CD4-positive, alpha-beta T cell treated with Interleukin-1 beta for 1 hour (primary cell): ENCODE data around the gene GDPD5.
A peak's percentile ranks its signal among the peaks of the same experiment; 100 is the strongest.
"Not testable (repeated sequence)": the region's sequence is repeated elsewhere in the genome, so short reads cannot be mapped to it uniquely, and the experiment has no call there.

Experiments
- DNase-seq, 2 donors: peaks; one replicate each; pipeline ENCODE4 v3.0.0-alpha.2; 2020 to 2022

Gene GDPD5

GRCh38 chr11:75424396-75424795, 101.3 kb downstream of the GDPD5 start:
- no peak for DNase-seq

GRCh38 chr11:75423721-75424120, 102.0 kb downstream of the GDPD5 start:
- no peak for DNase-seq

GRCh38 chr11:75422248-75423231, 103.2 kb downstream of the GDPD5 start:
- DNase-seq, result no peak

GRCh38 chr11:75421902-75422247, 103.9 kb downstream of the GDPD5 start:
- DNase-seq, result no peak

- DNase-seq, result no peak
Measured at GRCh38 chr11:75421035-75421602, 104.6 kb downstream of the GDPD5 start.

GRCh38 chr11:75420224-75421034, 105.3 kb downstream of the GDPD5 start:
- DNase-seq, result no peak

- no peak for DNase-seq
Measured at GRCh38 chr11:75413864-75414263, 111.9 kb downstream of the GDPD5 start.

GRCh38 chr11:75413146-75413545, 112.6 kb downstream of the GDPD5 start:
- DNase-seq, result not testable (repeated sequence)

GRCh38 chr11:75409971-75410370, 115.8 kb downstream of the GDPD5 start:
- not testable (repeated sequence) for DNase-seq

- DNase-seq, result no peak
Measured at GRCh38 chr11:75408957-75409219, 116.9 kb downstream of the GDPD5 start.

- DNase-seq, result no peak
Measured at GRCh38 chr11:75406338-75406777, 119.4 kb downstream of the GDPD5 start.

GRCh38 chr11:75403983-75404658, 121.6 kb downstream of the GDPD5 start:
- DNase-seq, result no peak

GRCh38 chr11:75403037-75403436, 122.7 kb downstream of the GDPD5 start:
- no peak for DNase-seq

- no peak for DNase-seq
Measured at GRCh38 chr11:75402002-75402773, 123.6 kb downstream of the GDPD5 start.

- peak; percentile 4 to 37 for DNase-seq
Measured at GRCh38 chr11:75400146-75400865, 125.4 kb downstream of the GDPD5 start.

- peak; percentile 89 for DNase-seq
Measured at GRCh38 chr11:75399344-75400145, 126.2 kb downstream of the GDPD5 start, which contains the start of gene RPS3. Gene RPS3, plus strand, starts transcription at chr11:75399518. Its CDS starts 30 bp downstream, at chr11:75399548.

GRCh38 chr11:75398906-75399305, 126.8 kb downstream of the GDPD5 start:
- DNase-seq, result no peak

- DNase-seq, result no peak
Measured at GRCh38 chr11:75394085-75394840, 131.5 kb downstream of the GDPD5 start.

GRCh38 chr11:75389925-75390324, 135.8 kb downstream of the GDPD5 start:
- no peak for DNase-seq

GRCh38 chr11:75389276-75389605, 136.5 kb downstream of the GDPD5 start:
- no peak for DNase-seq
